Mononuclear cell (primary cell): ENCODE data around the gene BLNK. TPM values are rescaled to one million over a fixed set of nuclear protein-coding genes. Genes with fewer than 3 reads are reported as not detected.

Source experiments
- H3K27me3 ChIP-seq: 2 replicates; pipeline ENCODE4 v1.6.0; 2011; ENCODE audit warnings: low read length, control low read depth; ENCODE audit not compliant: insufficient read depth
- H3K4me1 ChIP-seq: 2 replicates; pipeline ENCODE4 v1.5.1; 2011; ENCODE audit warnings: mild to moderate bottlenecking, low read length, control low read depth; ENCODE audit not compliant: insufficient read depth
- H3K4me3 ChIP-seq: 2 replicates; pipeline ENCODE4 v1.5.1; 2011; ENCODE audit warnings: mild to moderate bottlenecking, low read length, moderate library complexity
- H3K9me3 ChIP-seq: 2 replicates; pipeline ENCODE4 v1.5.1; 2011; ENCODE audit warnings: low read depth, mild to moderate bottlenecking, control low read depth, low read length
- total RNA-seq: library from RNA; depleted of rRNA; stranded (reverse); fragments of >200 nt; gene quantifications from one replicate; pipeline ENCODE4 v1.2.3, GENCODE V29; 2012

BLNK gene
- total RNA-seq, 1 donor = 3.6 TPM

GRCh38 chr10:96297486-96297885 is 26.1 kb upstream of the BLNK start:
- no peaks in the 10 kb centered on the region for H3K27me3 ChIP-seq

GRCh38 chr10:96295475-96295874 is 24.1 kb upstream of the BLNK start:
- Histone ChIP-seq H3K4me3 (no peak overlapping the region), H3K4me1 (peaks cover 17% of the 10 kb centered on the region), H3K9me3 (no peaks in the 10 kb centered on the region), H3K27me3 (no peaks in the 10 kb centered on the region)

More at GRCh38 chr10:96297486-96297885, 26.1 kb upstream of the BLNK start:
- H3K4me1 ChIP-seq = peaks cover 18% of the 10 kb centered on the region
- no peaks in the 10 kb centered on the region for H3K9me3 ChIP-seq
- no peak overlapping the region for H3K4me3 ChIP-seq

GRCh38 chr10:96292971-96293920 is 21.9 kb upstream of the BLNK start:
- Histone ChIP-seq H3K4me3 (no peak overlapping the region), H3K27me3 (no peaks in the 10 kb centered on the region), H3K9me3 (no peaks in the 10 kb centered on the region), H3K4me1 (peaks cover 24% of the 10 kb centered on the region)

GRCh38 chr10:96290368-96291133 is 19.2 kb upstream of the BLNK start:
- H3K4me3 ChIP-seq = no peak overlapping the region
- peaks cover 40% of the 10 kb centered on the region for H3K4me1 ChIP-seq
- H3K27me3 ChIP-seq = no peaks in the 10 kb centered on the region
- H3K9me3 ChIP-seq = no peaks in the 10 kb centered on the region

DNA sequence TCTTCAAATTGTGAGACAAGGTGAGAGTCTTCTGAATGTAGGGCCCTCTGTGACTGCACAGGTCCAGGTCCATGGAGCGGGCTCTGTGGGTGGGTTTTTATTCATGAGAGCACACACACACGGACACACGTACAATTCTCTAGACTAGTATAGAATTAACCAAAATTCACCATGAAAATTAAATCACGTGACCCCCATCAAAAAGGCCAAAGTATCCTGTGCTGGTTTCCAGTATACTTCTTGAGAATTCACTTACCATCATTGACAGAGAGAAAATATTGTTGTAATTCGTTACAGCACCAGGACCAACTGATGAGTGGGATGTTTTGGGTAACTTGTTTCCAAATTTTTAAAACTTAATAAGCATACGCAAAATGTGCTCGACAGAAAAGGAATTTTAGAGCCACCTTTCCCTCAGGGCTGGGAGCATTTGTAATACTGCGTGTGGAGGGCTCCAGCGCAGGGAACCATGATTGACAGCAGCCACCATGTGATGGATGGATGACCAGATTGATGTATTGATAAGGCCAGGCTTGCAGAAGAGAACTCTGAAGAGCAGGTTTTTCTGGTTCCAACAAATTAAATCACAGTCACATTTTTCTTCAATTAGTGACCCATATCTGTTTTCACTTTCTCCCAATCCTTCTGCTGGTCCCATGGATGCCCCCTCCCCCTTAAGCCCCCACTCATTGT is 18.0 kb upstream of the BLNK start:
- Histone ChIP-seq H3K4me3 (no peak overlapping the region), H3K4me1 (peaks cover 40% of the 10 kb centered on the region), H3K27me3 (no peaks in the 10 kb centered on the region), H3K9me3 (no peaks in the 10 kb centered on the region)

GRCh38 chr10:96288151-96288621 is 16.8 kb upstream of the BLNK start:
- Histone ChIP-seq H3K9me3 (no peaks in the 10 kb centered on the region), H3K4me3 (peak overlapping the region; percentile 26), H3K4me1 (peaks cover 40% of the 10 kb centered on the region), H3K27me3 (no peaks in the 10 kb centered on the region)

DNA sequence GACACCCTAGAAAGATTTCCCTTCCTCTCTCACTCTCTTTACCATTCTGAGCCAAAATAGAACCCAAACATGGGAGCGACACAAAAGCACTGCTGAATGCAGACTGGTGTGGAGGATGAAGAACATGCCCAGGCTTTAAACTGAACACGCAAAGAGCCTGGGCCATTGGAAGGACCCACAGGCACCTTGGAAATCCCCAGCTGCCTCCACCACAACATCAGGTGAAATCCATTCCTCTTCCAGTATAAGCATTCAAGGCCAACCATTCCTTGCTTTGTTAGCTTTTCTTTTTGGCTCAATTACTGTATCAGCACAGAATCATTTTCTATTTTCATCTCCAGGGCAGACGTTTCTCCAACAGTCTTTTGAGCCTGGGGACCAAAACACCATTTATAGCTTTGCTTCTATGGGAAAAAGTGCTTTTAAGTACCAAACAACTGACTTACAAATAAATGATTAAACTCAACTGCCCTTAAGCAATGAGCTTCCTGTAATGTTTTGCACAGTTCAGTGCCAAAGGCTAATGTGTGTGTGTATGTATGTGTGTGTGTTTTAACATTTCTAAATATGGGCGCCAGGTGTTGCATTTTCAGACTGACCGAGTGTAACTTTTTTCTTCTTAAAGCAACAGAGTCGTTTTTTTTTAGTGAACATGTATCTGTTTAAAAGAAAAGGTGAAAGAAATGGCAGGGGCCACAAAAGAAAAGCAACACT is 16.2 kb upstream of the BLNK start:
- H3K9me3 ChIP-seq = no peaks in the 10 kb centered on the region
- peak overlapping the region; percentile 26 for H3K4me3 ChIP-seq
- H3K27me3 ChIP-seq = no peaks in the 10 kb centered on the region
- peaks cover 40% of the 10 kb centered on the region for H3K4me1 ChIP-seq

GRCh38 chr10:96285331-96285752 is 14.0 kb upstream of the BLNK start:
- Histone ChIP-seq H3K4me3 (no peak overlapping the region), H3K27me3 (no peaks in the 10 kb centered on the region), H3K9me3 (no peaks in the 10 kb centered on the region), H3K4me1 (peaks cover 37% of the 10 kb centered on the region)

GRCh38 chr10:96283756-96284155 is 12.4 kb upstream of the BLNK start:
- H3K27me3 ChIP-seq = no peaks in the 10 kb centered on the region
- H3K4me1 ChIP-seq = peaks cover 23% of the 10 kb centered on the region
- H3K9me3 ChIP-seq = no peaks in the 10 kb centered on the region
- H3K4me3 ChIP-seq = no peak overlapping the region

DNA sequence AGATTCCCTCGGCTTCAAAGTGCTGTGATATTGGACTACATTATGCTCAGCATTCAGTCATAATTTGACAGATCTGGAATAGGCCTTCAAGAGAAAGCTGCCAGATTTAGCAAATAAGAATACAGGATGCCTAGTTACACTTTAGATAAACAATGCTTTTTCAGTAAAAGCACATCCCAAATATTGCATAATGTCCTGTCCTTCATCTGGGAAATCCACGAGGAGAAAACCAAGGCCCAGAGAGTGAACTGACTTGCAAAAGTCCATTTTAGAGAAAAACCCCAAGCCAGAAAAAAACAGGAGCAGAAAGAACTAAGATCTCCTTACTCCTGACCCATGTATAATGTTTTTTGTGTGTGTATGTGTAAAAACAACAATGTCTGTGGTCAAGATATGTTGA is 12.0 kb upstream of the BLNK start:
- no peak overlapping the region for H3K4me3 ChIP-seq
- peaks cover 20% of the 10 kb centered on the region for H3K4me1 ChIP-seq
- H3K27me3 ChIP-seq = no peaks in the 10 kb centered on the region
- no peaks in the 10 kb centered on the region for H3K9me3 ChIP-seq

DNA sequence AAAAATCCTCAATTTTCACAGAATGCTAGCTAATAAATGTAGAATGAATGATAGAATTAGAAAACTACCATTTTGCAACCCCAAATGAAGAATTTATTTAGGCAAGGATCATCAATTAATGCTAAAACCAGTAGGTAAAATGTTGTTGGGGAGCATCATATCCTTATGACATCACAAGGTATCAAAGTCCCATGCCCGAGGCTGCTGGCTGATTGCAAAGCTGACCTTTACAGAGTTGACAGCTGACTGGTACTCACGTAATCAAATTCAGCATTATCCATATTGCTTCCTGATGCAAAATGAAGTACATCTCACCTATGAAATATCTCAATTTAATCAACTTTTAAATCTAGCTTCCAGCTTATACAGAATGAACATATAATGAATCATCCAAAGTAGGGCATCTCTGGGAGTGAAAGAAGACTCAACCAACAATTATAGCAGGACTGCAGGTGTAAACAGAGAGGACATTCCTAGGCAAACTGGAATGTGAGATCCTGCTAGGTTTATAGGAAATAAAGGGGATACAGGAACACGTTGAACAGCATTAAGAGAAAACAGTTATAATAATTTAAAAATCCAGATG is 10.2 kb upstream of the BLNK start:
- Histone ChIP-seq H3K27me3 (no peaks in the 10 kb centered on the region), H3K9me3 (no peaks in the 10 kb centered on the region), H3K4me3 (no peak overlapping the region), H3K4me1 (peaks cover 3% of the 10 kb centered on the region)

DNA sequence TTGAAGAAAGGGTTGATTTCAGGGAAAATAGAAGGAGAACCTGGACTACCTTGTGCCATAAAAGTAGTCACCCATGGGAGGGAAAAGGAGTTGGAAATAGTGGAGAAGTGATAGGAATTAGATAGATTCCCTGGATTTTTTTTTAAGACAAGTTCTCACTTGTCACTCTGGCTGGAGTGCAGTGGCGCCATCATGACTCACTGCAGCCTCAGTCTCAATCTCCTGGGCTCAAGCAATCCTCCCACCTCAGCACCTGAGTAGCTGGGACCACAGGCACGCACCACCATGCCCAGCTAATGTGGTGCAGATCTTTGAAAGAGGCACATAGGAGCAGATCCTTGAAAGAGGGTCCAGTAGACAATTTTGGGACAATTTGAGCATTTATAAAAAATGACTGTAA is 9.5 kb upstream of the BLNK start:
- Histone ChIP-seq H3K27me3 (no peaks in the 10 kb centered on the region), H3K9me3 (no peaks in the 10 kb centered on the region), H3K4me3 (no peak overlapping the region), H3K4me1 (peaks cover 3% of the 10 kb centered on the region)

- no peaks in the 10 kb centered on the region for H3K27me3 ChIP-seq
- H3K4me3 ChIP-seq = no peak overlapping the region
- H3K9me3 ChIP-seq = no peaks in the 10 kb centered on the region
- peaks cover 5% of the 10 kb centered on the region for H3K4me1 ChIP-seq
These were observed 7.8 kb upstream of the BLNK start for GRCh38 chr10:96279191-96279641.

DNA sequence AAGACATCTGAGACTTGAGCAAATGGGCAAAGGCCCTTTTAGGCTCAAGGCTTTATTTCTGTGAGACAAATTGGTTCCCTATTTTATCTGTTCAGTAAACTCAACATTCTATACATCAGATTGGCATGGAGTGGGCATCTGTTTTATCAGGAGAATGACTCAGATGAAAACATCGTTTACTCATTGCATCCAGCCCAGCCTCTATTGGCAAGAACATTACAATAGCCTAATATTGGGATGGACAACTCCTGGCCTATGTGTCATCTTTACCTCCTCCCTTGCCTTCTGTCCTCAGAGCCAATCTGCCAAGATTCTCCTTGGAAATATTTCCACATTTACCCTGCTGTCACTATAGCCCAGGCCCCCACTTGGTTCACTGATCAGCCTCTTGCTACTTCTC is 5.5 kb upstream of the BLNK start:
- H3K4me3 ChIP-seq = no peak overlapping the region
- no peaks in the 10 kb centered on the region for H3K9me3 ChIP-seq
- no peaks in the 10 kb centered on the region for H3K27me3 ChIP-seq
- peaks cover 21% of the 10 kb centered on the region for H3K4me1 ChIP-seq
